ENCODE results near the gene ARIH2.

ARIH2 gene

GRCh38 chr3:49021213-49021812 lies 102.7 kb downstream of the ARIH2 start:
- Mint-ChIP-seq H3K27me3 (no peaks in the 10 kb centered on the region), H3K9me3 (no peaks in the 10 kb centered on the region), H3K4me1 (peaks cover 62% of the 10 kb centered on the region), H3K4me3 (peak overlapping the region; percentile 96), H3K27ac (peak overlapping the region; percentile 95), H3K36me3 (ENCODE audit: low read depth) (peaks cover 43% of the 10 kb centered on the region)
- DNase-seq = peak; percentile 99
- peak; percentile 53 for ATAC-seq

DNA sequence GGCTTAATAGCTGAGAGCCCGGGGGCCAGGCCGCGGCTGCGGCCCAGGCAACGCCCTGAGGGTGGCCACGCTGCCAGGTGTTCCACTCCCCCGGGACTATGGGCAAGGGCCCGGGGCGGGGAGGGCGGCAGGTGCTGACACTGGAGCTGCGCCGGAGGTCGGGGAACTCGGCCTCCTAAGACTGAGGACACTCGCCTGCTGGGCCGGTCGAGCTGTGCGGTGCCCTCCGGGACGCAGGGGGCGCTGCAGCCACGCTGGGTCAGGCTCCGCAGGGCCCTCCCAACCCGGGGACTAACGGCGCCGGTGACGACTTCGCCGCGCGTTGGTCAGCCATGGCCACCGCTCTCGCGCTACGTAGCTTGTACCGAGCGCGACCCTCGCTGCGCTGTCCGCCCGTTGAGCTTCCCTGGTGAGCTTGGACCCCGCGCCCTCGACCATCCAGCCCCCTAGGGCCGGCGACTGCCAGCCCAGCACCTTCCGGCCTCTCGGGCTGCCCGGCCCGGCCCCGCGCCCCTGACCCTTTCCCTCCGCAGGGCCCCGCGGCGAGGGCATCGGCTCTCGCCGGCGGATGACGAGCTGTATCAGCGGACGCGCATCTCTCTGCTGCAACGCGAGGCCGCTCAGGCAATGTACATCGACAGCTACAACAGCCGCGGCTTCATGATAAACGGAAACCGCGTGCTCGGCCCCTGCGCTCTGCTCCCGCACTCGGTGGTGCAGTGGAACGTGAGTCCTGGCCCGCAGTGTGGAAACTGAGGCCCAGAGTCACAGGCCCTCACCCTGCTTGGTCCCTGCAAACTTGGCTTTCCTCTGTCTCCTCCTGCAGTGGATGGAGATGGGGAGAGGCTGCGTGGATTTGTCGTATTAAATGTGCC lies 103.4 kb downstream of the ARIH2 start, which contains the start of gene NDUFAF3:
TSS of gene NDUFAF3 (plus strand) at position 309 of the 875 bp plus-strand sequence. CDS start at position 333, 24 bp downstream.
- no peaks in the 10 kb centered on the region for H3K27me3 Mint-ChIP-seq
- H3K36me3 Mint-ChIP-seq (ENCODE audit: low read depth) = peaks cover 50% of the 10 kb centered on the region
- peaks cover 66% of the 10 kb centered on the region for H3K4me1 Mint-ChIP-seq
- peak within 1 kb of the TSS; percentile 96 for H3K4me3 Mint-ChIP-seq
- ATAC-seq (peak; percentile 78), DNase-seq (peak; percentile 97)
- H3K27ac Mint-ChIP-seq = peak within 1 kb of the TSS; percentile 95
- no peaks in the 10 kb centered on the region for H3K9me3 Mint-ChIP-seq

DNA sequence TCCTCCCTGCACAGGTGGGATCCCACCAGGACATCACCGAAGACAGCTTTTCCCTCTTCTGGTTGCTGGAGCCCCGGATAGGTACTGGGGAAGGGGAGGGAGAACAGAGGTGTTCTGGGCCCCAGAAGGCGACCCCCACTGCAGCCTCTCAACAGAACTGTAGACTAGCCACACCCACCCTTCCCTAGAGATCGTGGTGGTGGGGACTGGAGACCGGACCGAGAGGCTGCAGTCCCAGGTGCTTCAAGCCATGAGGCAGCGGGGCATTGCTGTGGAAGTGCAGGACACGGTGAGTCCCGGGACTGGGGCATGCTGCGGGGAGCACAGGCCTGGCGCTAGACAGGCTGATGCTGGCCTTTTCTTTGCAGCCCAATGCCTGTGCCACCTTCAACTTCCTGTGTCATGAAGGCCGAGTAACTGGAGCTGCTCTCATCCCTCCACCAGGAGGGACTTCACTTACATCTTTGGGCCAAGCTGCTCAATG lies 104.1 kb downstream of the ARIH2 start:
- Mint-ChIP-seq H3K9me3 (no peaks in the 10 kb centered on the region), H3K27me3 (no peaks in the 10 kb centered on the region), H3K4me1 (peaks cover 67% of the 10 kb centered on the region), H3K36me3 (ENCODE audit: low read depth) (peaks cover 56% of the 10 kb centered on the region), H3K27ac (peak overlapping the region; percentile 92), H3K4me3 (peak overlapping the region; percentile 96)
- ATAC-seq = no peak
- no peak for DNase-seq

DNA sequence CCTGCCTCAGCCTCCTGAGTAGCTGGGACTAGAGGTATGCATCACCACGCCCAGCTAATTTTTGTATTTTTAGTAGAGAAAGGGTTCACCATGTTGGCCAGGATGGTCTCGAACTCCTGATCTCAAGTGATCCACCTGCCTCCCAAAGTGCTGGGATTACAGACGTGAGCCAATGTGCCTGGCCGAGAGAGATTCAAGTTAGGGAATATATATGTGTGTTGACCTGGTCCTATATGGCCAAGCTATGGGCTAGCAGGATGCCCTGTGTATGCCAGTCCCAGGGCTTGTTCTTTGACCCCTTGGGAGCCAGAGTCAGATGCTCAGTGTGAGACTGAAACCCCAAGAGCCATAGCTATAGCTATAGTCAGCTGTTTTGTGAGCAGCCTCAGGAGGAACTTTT lies 105.1 kb downstream of the ARIH2 start:
- Mint-ChIP-seq H3K9me3 (no peaks in the 10 kb centered on the region), H3K27me3 (no peaks in the 10 kb centered on the region), H3K4me1 (peaks cover 75% of the 10 kb centered on the region), H3K36me3 (ENCODE audit: low read depth) (peaks cover 65% of the 10 kb centered on the region), H3K4me3 (peak overlapping the region; percentile 96), H3K27ac (peak overlapping the region; percentile 64)
- DNase-seq (no peak), ATAC-seq (no peak)

DNA sequence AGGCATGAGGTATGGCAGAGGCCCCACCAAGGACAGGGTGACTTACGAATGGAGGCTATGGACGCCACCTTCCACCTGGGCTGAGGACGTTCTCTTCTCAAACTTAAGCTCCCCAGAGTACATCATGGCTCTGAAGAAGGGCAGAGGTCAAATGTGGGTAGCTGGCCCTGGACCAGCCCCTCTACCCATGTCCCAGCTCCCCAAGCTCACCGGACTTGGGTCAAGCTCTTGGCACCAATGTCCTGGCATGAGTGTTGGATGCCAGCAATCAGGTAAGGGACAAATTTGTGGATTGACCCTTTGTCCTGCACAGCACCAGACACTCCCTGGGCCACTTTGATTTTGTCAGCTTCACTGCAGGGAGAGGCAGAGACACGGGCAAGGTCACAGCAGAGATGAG lies 105.8 kb downstream of the ARIH2 start:
- H3K4me1 Mint-ChIP-seq = peaks cover 72% of the 10 kb centered on the region
- no peak for ATAC-seq
- H3K36me3 Mint-ChIP-seq (ENCODE audit: low read depth) = peaks cover 70% of the 10 kb centered on the region
- peak overlapping the region; percentile 64 for H3K27ac Mint-ChIP-seq
- no peak for DNase-seq
- H3K27me3 Mint-ChIP-seq = no peaks in the 10 kb centered on the region
- H3K4me3 Mint-ChIP-seq = peak overlapping the region; percentile 96
- H3K9me3 Mint-ChIP-seq = no peaks in the 10 kb centered on the region

- Mint-ChIP-seq H3K36me3 (ENCODE audit: low read depth) (peaks cover 75% of the 10 kb centered on the region), H3K4me1 (peaks cover 70% of the 10 kb centered on the region), H3K27me3 (no peaks in the 10 kb centered on the region), H3K9me3 (no peaks in the 10 kb centered on the region), H3K27ac (peak overlapping the region; percentile 64), H3K4me3 (peak overlapping the region; percentile 96)
- DNase-seq (no peak), ATAC-seq (no peak)
These were observed 106.6 kb downstream of the ARIH2 start for GRCh38 chr3:49025005-49025792.

GRCh38 chr3:49025793-49026520 lies 107.3 kb downstream of the ARIH2 start:
- Mint-ChIP-seq H3K4me3 (peak overlapping the region; percentile 85), H3K36me3 (ENCODE audit: low read depth) (peaks cover 76% of the 10 kb centered on the region), H3K9me3 (no peaks in the 10 kb centered on the region), H3K27ac (peak overlapping the region; percentile 71), H3K4me1 (peaks cover 68% of the 10 kb centered on the region), H3K27me3 (no peaks in the 10 kb centered on the region)
- DNase-seq (no peak), ATAC-seq (no peak)

GRCh38 chr3:49026536-49026935 lies 107.9 kb downstream of the ARIH2 start:
- H3K9me3 Mint-ChIP-seq = no peaks in the 10 kb centered on the region
- DNase-seq (no peak), ATAC-seq (no peak)
- no peaks in the 10 kb centered on the region for H3K27me3 Mint-ChIP-seq
- peaks cover 66% of the 10 kb centered on the region for H3K4me1 Mint-ChIP-seq
- H3K27ac Mint-ChIP-seq = peak overlapping the region; percentile 71
- peaks cover 78% of the 10 kb centered on the region for H3K36me3 Mint-ChIP-seq (ENCODE audit: low read depth)
- H3K4me3 Mint-ChIP-seq = peak overlapping the region; percentile 85

- peaks cover 81% of the 10 kb centered on the region for H3K36me3 Mint-ChIP-seq (ENCODE audit: low read depth)
- H3K4me3 Mint-ChIP-seq = peak overlapping the region; percentile 85
- peaks cover 66% of the 10 kb centered on the region for H3K4me1 Mint-ChIP-seq
- ATAC-seq (no peak), DNase-seq (no peak)
- H3K27me3 Mint-ChIP-seq = no peaks in the 10 kb centered on the region
- H3K9me3 Mint-ChIP-seq = no peaks in the 10 kb centered on the region
- H3K27ac Mint-ChIP-seq = peak overlapping the region; percentile 92
These were observed 109.0 kb downstream of the ARIH2 start for GRCh38 chr3:49027634-49028033.

DNA sequence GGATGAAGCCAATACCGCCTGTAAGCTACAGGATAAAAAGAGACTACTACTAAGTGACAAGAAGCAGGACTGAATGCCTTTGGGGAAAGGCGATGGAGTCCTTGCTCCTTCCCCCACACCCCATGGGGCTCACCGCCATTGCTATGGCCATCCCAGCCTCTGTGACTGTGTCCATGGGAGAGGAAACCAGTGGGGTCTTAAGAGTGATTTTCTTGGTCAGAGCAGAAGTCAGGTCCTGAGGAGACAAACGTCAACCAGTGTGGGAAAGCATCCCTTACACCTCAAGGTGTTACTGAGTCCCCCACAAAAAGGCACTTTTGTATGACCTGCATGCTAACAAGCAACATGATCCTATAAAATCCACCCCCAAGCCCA lies 109.6 kb downstream of the ARIH2 start:
- Mint-ChIP-seq H3K4me3 (peak overlapping the region; percentile 85), H3K27ac (peak overlapping the region; percentile 92), H3K9me3 (no peaks in the 10 kb centered on the region), H3K4me1 (peaks cover 62% of the 10 kb centered on the region), H3K27me3 (no peaks in the 10 kb centered on the region), H3K36me3 (ENCODE audit: low read depth) (peaks cover 81% of the 10 kb centered on the region)
- no peak for DNase-seq
- no peak for ATAC-seq

DNA sequence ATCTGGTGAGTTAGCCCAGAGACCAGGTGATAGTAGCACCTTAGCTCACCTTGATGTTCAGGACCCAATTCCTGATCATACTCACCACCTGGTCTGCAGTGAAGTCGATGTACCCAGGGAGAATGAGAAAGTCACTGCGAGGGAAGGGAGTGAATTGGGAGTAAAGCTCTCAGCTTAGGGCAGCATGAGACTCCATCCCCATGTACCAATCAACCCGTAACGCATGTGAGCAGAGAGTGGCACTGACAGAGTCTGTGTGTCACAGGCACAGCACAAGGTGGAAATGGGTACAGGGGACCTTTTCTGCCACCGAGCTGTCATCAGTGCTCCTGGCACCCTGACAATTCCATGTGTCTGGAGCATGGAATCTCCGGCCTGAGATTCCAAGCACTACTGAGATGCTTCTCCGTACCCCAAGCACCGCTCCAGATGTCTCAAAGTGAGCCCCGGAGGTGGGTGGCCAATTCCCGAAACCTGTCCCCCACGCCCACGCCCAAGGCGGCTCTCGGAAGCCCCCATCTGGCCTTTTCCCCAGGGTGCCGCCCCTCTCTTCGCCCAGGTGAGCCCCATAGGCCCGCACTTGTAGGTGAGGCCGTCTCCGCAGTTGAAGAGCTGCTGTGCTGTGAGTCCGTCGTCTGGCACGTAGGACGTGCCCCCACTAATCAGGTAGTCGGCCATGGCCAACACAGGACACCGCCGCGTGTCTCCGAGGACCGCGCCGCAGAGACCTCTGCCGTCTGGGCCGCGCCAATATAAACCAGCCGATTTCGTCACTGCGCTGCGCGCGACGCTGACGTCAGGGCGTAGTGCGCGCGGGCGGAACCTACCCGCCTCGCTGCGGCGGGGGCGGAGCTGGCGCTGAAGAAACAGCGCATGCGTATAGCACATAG lies 110.3 kb downstream of the ARIH2 start, which contains the start of gene IMPDH2:
TSS of gene IMPDH2 (minus strand) at position 726 of the 890 bp plus-strand sequence. CDS start at position 678, 48 bp downstream.
- H3K4me3 Mint-ChIP-seq = peak within 1 kb of the TSS; percentile 85
- peak within 1 kb of the TSS; percentile 92 for H3K27ac Mint-ChIP-seq
- no peaks in the 10 kb centered on the region for H3K9me3 Mint-ChIP-seq
- DNase-seq (peak; percentile 96), ATAC-seq (peak; percentile 86)
- H3K36me3 Mint-ChIP-seq (ENCODE audit: low read depth) = peaks cover 78% of the 10 kb centered on the region
- H3K4me1 Mint-ChIP-seq = peaks cover 57% of the 10 kb centered on the region
- H3K27me3 Mint-ChIP-seq = no peaks in the 10 kb centered on the region

- DNase-seq (no peak), ATAC-seq (no peak)
- H3K4me3 Mint-ChIP-seq = peak overlapping the region; percentile 85
- H3K4me1 Mint-ChIP-seq = peaks cover 51% of the 10 kb centered on the region
- H3K36me3 Mint-ChIP-seq (ENCODE audit: low read depth) = peaks cover 73% of the 10 kb centered on the region
- H3K9me3 Mint-ChIP-seq = no peaks in the 10 kb centered on the region
- peak overlapping the region; percentile 92 for H3K27ac Mint-ChIP-seq
- no peaks in the 10 kb centered on the region for H3K27me3 Mint-ChIP-seq
These were observed 110.9 kb downstream of the ARIH2 start for GRCh38 chr3:49029563-49029884.

DNA sequence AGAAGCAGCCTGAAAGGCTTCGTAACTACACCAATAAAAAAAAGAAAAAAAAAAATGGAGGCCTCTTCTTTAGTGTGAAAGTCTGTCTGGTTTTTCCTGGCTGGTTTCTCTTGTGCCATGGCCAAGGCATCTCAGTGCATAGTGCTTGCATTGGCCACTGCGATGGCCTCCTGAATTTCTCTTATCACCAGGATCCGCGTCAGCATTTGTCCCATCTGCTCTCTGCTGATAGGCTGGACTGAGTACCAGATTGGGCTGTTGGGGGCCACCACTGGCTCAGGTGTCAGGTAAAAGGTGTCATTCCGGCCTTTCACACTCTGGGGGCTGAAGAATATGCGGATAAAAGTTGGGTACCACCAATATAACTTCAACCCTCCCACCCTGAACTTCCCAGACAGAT lies 111.7 kb downstream of the ARIH2 start:
- Mint-ChIP-seq H3K27ac (peak overlapping the region; percentile 92), H3K27me3 (no peaks in the 10 kb centered on the region), H3K36me3 (ENCODE audit: low read depth) (peaks cover 72% of the 10 kb centered on the region), H3K4me3 (no peak overlapping the region), H3K4me1 (peaks cover 43% of the 10 kb centered on the region), H3K9me3 (no peaks in the 10 kb centered on the region)
- DNase-seq = no peak
- ATAC-seq = no peak

All from activated naive CD8-positive, alpha-beta T cell treated with anti-CD3 and anti-CD28 coated beads, Interleukin-2, amount 50 U/mL, for 24 hours (primary cell).